Measurements from ENCODE around the gene SPSB3. TPM values are rescaled to one million over a fixed set of nuclear protein-coding genes. Genes with fewer than 3 reads are reported as not detected.

The SPSB3 gene
- total and polyA plus RNA-seq, 4 donors = 27.7 to 60.5 (median 37.8) TPM

DNA sequence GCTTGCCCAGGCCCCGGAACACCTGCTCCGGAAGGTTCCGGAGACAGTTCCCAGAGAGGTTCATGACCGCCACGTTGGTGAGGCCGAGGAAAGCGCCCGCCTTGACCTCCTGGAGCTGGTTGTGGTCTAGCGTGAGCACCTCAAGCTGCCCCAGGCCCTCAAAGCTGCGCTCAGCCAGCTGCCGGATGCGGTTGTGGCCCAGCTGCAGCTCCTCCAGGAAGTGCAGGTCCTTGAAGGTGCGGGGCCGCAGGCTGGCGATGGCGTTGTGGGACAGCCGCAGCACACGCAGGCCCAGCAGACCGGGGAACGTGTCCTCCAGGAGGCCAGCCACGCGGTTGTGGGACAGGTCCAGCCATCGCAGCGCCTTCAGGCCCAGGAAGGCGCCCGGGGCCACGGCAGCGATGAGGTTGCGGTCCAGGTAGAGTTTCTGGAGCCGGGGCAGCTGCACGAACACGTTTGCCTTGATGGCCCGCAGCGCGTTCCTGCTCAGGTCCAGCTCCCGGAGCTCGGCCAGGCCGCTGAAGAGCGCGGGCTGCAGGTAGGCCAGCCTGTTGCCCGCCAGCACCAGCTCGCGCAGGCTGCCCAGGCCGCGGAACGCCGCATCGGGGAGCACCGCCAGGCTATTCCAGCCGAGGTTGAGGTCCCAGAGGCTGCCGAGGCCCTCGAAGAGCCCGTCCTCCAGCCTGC is 9.0 kb upstream of the SPSB3 start:
- peaks cover 0 to 34% (median 5%) of the 10 kb centered on the region in 4 donors for H3K36me3 ChIP-seq (ENCODE audit: control insufficient read depth in 4 of 4, insufficient read depth in 3 of 4, low read depth in 1 of 4, low read length in 3 of 4)
- H3K9me3 ChIP-seq (ENCODE audit: control insufficient read depth in 4 of 4, low read length in 3 of 4) = no peaks in the 10 kb centered on the region
- H3K27me3 ChIP-seq (ENCODE audit: control insufficient read depth in 4 of 4, insufficient read depth in 4 of 4, low read length in 3 of 4) = no peaks in the 10 kb centered on the region
- no peak for DNase-seq (ENCODE audit: low spot score)
- 84% methylated on average over 53 of the region's 53 CpGs for WGBS
- no peak overlapping the region for H3K4me3 ChIP-seq (ENCODE audit: low read depth in 1 of 3, low read length in 3 of 3)
- H3K9ac ChIP-seq (ENCODE audit: low read depth in 1 of 2, low read length in 2 of 2) = no peak overlapping the region
- no peak for TF ChIP-seq FOXA2 (IDR thresholded peaks at IDR 0.05)
- TF ChIP-seq SP1 (IDR thresholded peaks at IDR 0.05) = no peak
- TF ChIP-seq REST (IDR thresholded peaks at IDR 0.05) = no peak
- no peak for TF ChIP-seq NR2F2 (IDR thresholded peaks at IDR 0.05)
- no peak for TF ChIP-seq YY1 (IDR thresholded peaks at IDR 0.05)
- TF ChIP-seq, protein P1, sequence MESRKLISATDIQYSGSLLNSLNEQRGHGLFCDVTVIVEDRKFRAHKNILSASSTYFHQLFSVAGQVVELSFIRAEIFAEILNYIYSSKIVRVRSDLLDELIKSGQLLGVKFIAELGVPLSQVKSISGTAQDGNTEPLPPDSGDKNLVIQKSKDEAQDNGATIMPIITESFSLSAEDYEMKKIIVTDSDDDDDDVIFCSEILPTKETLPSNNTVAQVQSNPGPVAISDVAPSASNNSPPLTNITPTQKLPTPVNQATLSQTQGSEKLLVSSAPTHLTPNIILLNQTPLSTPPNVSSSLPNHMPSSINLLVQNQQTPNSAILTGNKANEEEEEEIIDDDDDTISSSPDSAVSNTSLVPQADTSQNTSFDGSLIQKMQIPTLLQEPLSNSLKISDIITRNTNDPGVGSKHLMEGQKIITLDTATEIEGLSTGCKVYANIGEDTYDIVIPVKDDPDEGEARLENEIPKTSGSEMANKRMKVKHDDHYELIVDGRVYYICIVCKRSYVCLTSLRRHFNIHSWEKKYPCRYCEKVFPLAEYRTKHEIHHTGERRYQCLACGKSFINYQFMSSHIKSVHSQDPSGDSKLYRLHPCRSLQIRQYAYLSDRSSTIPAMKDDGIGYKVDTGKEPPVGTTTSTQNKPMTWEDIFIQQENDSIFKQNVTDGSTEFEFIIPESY (IDR thresholded peaks at IDR 0.05) = no peak
- TF ChIP-seq, protein P2, sequence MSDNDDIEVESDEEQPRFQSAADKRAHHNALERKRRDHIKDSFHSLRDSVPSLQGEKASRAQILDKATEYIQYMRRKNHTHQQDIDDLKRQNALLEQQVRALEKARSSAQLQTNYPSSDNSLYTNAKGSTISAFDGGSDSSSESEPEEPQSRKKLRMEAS (IDR thresholded peaks at IDR 0.05) = no peak
- TF ChIP-seq GABPA (IDR thresholded peaks at IDR 0.05 in 1 of 2, conservative IDR thresholded peaks at IDR 0.05 in 1 of 2) = no peak
- TF ChIP-seq, protein P3, sequence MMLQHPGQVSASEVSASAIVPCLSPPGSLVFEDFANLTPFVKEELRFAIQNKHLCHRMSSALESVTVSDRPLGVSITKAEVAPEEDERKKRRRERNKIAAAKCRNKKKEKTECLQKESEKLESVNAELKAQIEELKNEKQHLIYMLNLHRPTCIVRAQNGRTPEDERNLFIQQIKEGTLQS (IDR thresholded peaks at IDR 0.05) = no peak
- no peak for TF ChIP-seq JUND (IDR thresholded peaks at IDR 0.05)
- no peak for TF ChIP-seq TAF1 (conservative IDR thresholded peaks at IDR 0.05)
- TF ChIP-seq RXRA (IDR thresholded peaks at IDR 0.05) = no peak
- no peak for TF ChIP-seq CTCF (IDR thresholded peaks at IDR 0.05; ENCODE audit: low read depth, low read length, missing input control)
- TF ChIP-seq HNF4G (IDR thresholded peaks at IDR 0.05) = no peak
- no peak for TF ChIP-seq FOXA1 (IDR thresholded peaks at IDR 0.05)
- TF ChIP-seq RAD21 (IDR thresholded peaks at IDR 0.05) = no peak
- H3K4me1 ChIP-seq (ENCODE audit: control insufficient read depth in 4 of 4, insufficient read depth in 4 of 4, low read length in 3 of 4) = peaks cover 20 to 66% (median 48%) of the 10 kb centered on the region in 4 donors
- no peak overlapping the region for H3K27ac ChIP-seq (ENCODE audit: low read depth in 1 of 2, low read length in 2 of 2)

All from liver (tissue), 9 donors.